K562 (cell line): Measurements from ENCODE around the gene MRPL54. TPM values are rescaled to one million over a fixed set of nuclear protein-coding genes. Genes with fewer than 3 reads are reported as not detected.

Source experiments
- CBX2 ChIP-seq: fragments of 200-600 bp; sonication (generic); IDR thresholded peaks from one replicate; pipeline ENCODE4 v1.6.1; 2012; ENCODE audit warnings: mild to moderate bottlenecking, low read length, inconsistent platforms; ENCODE audit not compliant: insufficient read depth, poor library complexity, severe bottlenecking
- CTCFL ChIP-seq: IDR thresholded peaks from 2 replicates; pipeline ENCODE4 v1.6.1; 2011; ENCODE audit warnings: borderline replicate concordance, low read depth, mild to moderate bottlenecking, moderate library complexity, low read length; ENCODE audit not compliant: insufficient read depth, poor library complexity, severe bottlenecking
- DNMT1 ChIP-seq: fragments of 450-650 bp; IDR thresholded peaks from 2 replicates; pipeline ENCODE4 v1.6.1; 2016; ENCODE audit warnings: antibody characterized with exemption, mild to moderate bottlenecking
- HMG20A ChIP-seq: fragments of 450-650 bp; formaldehyde crosslinking; conservative IDR thresholded peaks from 2 replicates; pipeline ENCODE4 v1.4.0; 2020; ENCODE audit warnings: mild to moderate bottlenecking, mixed read lengths
- IRF2 ChIP-seq: sonication (generic); formaldehyde crosslinking; IDR thresholded peaks from 2 replicates; pipeline ENCODE4 v1.8.1; 2022; ENCODE audit warnings: mild to moderate bottlenecking, missing genetic modification reagents
- KLF16 ChIP-seq: IDR thresholded peaks from 2 replicates; pipeline ENCODE4 v1.6.1; 2016; ENCODE audit warnings: antibody characterized with exemption
- LARP7 ChIP-seq: fragments of 450-650 bp; IDR thresholded peaks from 2 replicates; pipeline ENCODE4 v1.6.1; 2016
- NFYB ChIP-seq: IDR thresholded peaks from 2 replicates; pipeline ENCODE4 v1.6.1; 2011; ENCODE audit warnings: mild to moderate bottlenecking, moderate library complexity; ENCODE audit not compliant: insufficient read length; ENCODE audit errors: extremely low read depth
- PYGO2 ChIP-seq: fragments of 450-650 bp; IDR thresholded peaks from 2 replicates; pipeline ENCODE4 v1.6.1; 2016; ENCODE audit warnings: mild to moderate bottlenecking, missing genetic modification characterization, moderate library complexity, missing compliant biosample characterization
- RBM39 ChIP-seq: fragments of 200-400 bp; formaldehyde crosslinking; optimal IDR thresholded peaks from 2 replicates; pipeline ENCODE3; 2018; ENCODE audit warnings: low read depth, low read length
- THAP12 ChIP-seq: fragments of 250-450 bp; sonication (Bioruptor Pico); IDR thresholded peaks from 2 replicates; pipeline ENCODE4 v1.9.0; 2021; ENCODE audit warnings: mild to moderate bottlenecking, inconsistent platforms
- USF1 ChIP-seq: sonication (generic); formaldehyde crosslinking; IDR thresholded peaks from 2 replicates; pipeline ENCODE4 v1.9.0; 2022; ENCODE audit warnings: mild to moderate bottlenecking, missing genetic modification reagents
- ZBTB33 ChIP-seq: sonication (generic); formaldehyde crosslinking; IDR thresholded peaks from 2 replicates; pipeline ENCODE4 v1.8.1; 2023; ENCODE audit warnings: mild to moderate bottlenecking, missing genetic modification reagents
- ZFPM2 ChIP-seq: fragments of 250-450 bp; sonication (Bioruptor Pico); IDR thresholded peaks from 2 replicates; pipeline ENCODE4 v1.5.1; 2022; ENCODE audit warnings: mild to moderate bottlenecking
- ZKSCAN1 ChIP-seq: fragments of 150-350 bp; IDR thresholded peaks from 2 replicates; pipeline ENCODE4 v1.6.1; 2016; ENCODE audit warnings: low read depth, low read length
- ZNF23 ChIP-seq: fragments of 250-450 bp; sonication (Bioruptor Pico); IDR thresholded peaks from 2 replicates; pipeline ENCODE4 v1.4.0; 2020; ENCODE audit warnings: mild to moderate bottlenecking
- ZNF3 ChIP-seq: fragments of 250-450 bp; sonication (Bioruptor Pico); IDR thresholded peaks from 2 replicates; pipeline ENCODE4 v1.5.0; 2021; ENCODE audit warnings: mild to moderate bottlenecking, moderate library complexity
- ZNF311 ChIP-seq: fragments of 250-450 bp; sonication (Bioruptor Pico); IDR thresholded peaks from 2 replicates; pipeline ENCODE4 v1.4.0; 2020; ENCODE audit warnings: mild to moderate bottlenecking, moderate library complexity
- ZNF347 ChIP-seq: fragments of 450-650 bp; formaldehyde crosslinking; IDR thresholded peaks from 2 replicates; pipeline ENCODE4 v1.4.0; 2020; ENCODE audit warnings: low read depth, mild to moderate bottlenecking, moderate library complexity
- ZNF444 ChIP-seq: fragments of 250-450 bp; sonication (Bioruptor Pico); IDR thresholded peaks from 2 replicates; pipeline ENCODE4 v1.4.0; 2020; ENCODE audit warnings: mild to moderate bottlenecking, moderate library complexity
- ZNF778 ChIP-seq: fragments of 450-650 bp; formaldehyde crosslinking; IDR thresholded peaks from 2 replicates; pipeline ENCODE4 v1.4.0; 2020; ENCODE audit warnings: mild to moderate bottlenecking, moderate library complexity
- polyA plus RNA-seq, 8 experiments: library from polyadenylated mRNA; depleted of rRNA in 4 of 8; stranded (reverse) in 5 of 8; unstranded in 3 of 8; fragments of >200 nt; fragmentation: Nextera tagmentation in 2 of 8; fragmentation: Illumina TruSeq in 1 of 8; extraction: Ambion mirVana in 2 of 8; extraction: Trizol in 1 of 8; gene quantifications; 2 replicates each; pipeline versions ENCODE4 v1.2.1 to v1.2.3, GENCODE V29; 2011 to 2014; ENCODE audit warnings: inconsistent platforms in 1 of 8, missing spikeins in 1 of 8
- total RNA-seq, 7 experiments: library from RNA; depleted of rRNA in 6 of 7; stranded (reverse); fragments of >200 nt in 6 of 7; fragmentation: Illumina TruSeq in 2 of 7; extraction: Trizol in 2 of 7; gene quantifications; 2 replicates each; pipeline versions ENCODE4 v1.2.1 to v1.2.3, GENCODE V29; 2011 to 2021; ENCODE audit warnings: low replicate concordance in 1 of 7

Gene MRPL54
- total and polyA plus RNA-seq, 9 of the 15 experiments (the other 6 are each of a cell fraction or from before 2014, with no cell fraction given) = 3.5 to 120 (median 56.9) TPM

GRCh38 chr19:3783660-3784584, 21.4 kb downstream of the MRPL54 start (continued):
- TF ChIP-seq CTCFL (peak; percentile 35), ZBTB33 (CRISPR knock-in tag) (peak; percentile 100), THAP12 (CRISPR knock-in tag) (no peak), IRF2 (no peak), ZNF778 (no peak), USF1 (peak; percentile 16; the same call in 1 of the 2 replicates), DNMT1 (no peak), CBX2 (no peak), ZKSCAN1 (no peak), NFYB (no peak), ZNF311 (CRISPR knock-in tag) (no peak), KLF16 (no peak), ZNF3 (no peak), ZNF347 (CRISPR knock-in tag) (no peak), PYGO2 (tag) (no peak), ZNF444 (CRISPR knock-in tag) (no peak), HMG20A (no peak), ZNF23 (CRISPR knock-in tag) (no peak), ZFPM2 (no peak), RBM39 (no peak), LARP7 (no peak)
